NCI-H345 treated with DMSO at 0.1 percent for 48 hours (cell line): ENCODE data around the gene RASSF1.
A peak's percentile ranks its signal among the peaks of the same experiment; 100 is the strongest.
"Not testable (repeated sequence)": the region's sequence is repeated elsewhere in the genome, so short reads cannot be mapped to it uniquely, and the experiment has no call there.

Source experiments
- DNase-seq: peaks from one replicate; lab custom pipeline; 2025; ENCODE audit not compliant: unreplicated experiment; lab: John Stamatoyannopoulos, UW

The RASSF1 gene

GRCh38 chr3:50325113-50325480, 15.5 kb downstream of the RASSF1 start:
- DNase-seq: no peak

GRCh38 chr3:50324351-50325112, 16.1 kb downstream of the RASSF1 start:
- DNase-seq: peak; percentile 19

- no peak for DNase-seq
Measured at GRCh38 chr3:50323614-50324199, 16.9 kb downstream of the RASSF1 start.

DNA sequence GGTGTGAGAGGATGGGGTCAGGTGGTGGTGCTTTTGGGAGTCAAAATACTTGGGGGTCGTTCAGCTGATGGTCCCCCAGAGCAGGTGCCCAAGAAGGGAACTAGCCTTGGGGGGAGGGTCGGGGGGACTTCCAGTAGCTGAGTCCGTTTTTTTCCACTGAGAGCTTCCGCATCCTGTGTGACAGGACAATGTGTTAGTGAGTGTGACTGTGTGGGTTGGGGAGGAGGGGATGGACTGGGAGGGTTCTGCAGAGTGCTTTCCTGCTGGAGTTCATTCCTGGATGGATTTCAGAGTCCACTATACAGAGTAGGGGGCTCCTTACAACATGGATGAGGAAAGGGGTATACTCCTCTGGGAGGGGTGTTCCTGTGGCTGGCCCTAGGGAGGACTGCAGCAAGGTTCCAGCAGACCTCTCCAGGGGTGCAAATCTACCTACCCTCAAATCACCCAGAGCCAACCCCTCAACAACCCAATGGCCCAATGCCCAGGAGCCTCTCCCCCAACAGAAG, 17.5 kb downstream of the RASSF1 start:
- DNase-seq: no peak

DNA sequence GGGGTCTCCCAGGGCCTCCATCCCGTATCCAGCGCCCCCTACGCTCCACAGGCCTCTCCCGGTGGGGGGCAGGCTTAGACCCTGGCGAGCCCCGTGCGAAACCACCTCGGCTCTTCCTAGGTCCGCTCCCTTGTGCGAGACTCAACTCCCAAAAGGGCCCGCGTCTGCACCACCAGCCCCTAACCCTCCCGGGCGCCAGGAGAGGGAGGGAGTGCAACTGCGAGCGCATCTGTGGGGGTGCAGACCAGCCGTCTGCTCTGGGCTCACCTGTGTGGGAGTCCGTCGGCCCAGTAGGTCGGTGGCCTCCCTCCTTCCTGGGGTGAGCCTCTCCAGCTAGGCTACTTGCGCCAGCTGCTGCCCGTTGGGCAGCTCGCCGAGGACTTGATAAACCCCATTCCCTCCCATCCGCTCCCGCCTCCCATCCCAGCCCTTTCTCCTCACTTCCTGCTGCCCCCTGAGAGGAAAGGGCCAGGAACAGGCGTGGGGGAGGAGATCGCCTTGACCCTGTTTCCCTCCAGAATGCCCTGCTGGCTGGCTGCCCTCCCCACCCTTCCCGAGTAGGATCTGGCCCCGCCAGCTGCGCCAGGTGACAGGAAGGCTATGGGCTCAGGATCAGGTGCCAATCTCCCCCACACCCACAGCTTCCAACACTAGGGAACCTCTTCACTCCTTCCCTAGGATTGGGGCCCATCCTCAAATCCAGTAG, 18.1 kb downstream of the RASSF1 start, which contains the start of gene HYAL2:
HYAL2 (minus strand) TSS at position 360 of the 706 bp plus-strand sequence. CDS start 2,256 bp downstream, outside the sequence.
- DNase-seq: no peak

DNA sequence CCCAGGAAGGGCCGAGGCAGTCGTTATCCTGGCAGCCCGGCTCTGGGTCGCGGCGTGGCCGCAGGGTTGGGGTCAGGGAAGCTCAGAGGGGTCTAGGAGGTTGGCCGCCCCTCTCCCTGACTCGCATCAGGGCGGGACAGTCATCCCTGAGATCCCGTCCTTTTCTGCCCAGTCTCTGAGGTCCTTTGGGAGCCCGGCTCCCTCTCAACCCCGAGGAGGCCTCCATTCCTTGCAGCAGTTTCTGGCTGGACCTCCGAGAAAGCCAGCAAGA, 18.6 kb downstream of the RASSF1 start:
- DNase-seq: no peak

DNA sequence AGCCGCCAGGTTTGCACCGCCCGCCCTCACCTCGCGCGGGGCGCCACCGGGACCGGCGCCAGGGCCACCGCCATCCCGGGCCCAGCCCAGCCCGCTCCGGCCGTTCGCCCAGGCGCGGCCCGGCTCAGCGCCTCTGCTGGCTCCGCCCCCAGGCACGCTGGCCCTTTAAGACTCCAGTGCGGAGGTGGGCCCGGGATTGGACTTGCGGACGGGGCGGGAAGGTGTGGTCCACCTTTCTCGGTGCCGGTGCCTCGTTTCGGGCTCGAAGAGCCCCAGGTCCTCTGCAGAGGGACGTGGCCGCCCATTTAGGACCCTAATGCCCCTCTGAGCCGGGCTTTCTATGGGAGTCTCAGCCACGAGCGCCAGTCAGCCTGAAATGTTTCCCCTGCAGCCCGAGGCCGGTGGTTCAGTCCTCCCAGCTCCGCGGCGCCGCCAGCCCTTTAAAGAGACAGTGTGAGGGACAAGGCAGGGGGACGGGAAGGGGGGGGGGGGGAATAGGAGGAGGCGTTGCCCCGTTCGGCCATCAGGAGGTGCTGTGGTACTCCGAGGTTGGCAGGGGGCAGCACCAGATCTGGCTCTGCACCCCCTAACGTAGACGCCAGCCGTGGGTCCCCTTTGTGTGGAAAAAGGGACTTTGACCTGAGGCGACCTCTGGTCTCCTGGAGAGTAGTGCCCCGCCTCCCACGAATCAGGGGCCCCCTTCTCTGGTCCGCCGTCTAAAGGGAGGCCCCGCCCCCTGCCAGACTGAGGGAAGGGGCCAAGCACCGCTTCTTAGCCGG, 19.1 kb downstream of the RASSF1 start:
- DNase-seq: peak; percentile 65

- peak; percentile 4 for DNase-seq
Measured at GRCh38 chr3:50320853-50321335, 19.7 kb downstream of the RASSF1 start.

- DNase-seq: no peak
Measured at GRCh38 chr3:50319894-50320625, 20.6 kb downstream of the RASSF1 start.

DNA sequence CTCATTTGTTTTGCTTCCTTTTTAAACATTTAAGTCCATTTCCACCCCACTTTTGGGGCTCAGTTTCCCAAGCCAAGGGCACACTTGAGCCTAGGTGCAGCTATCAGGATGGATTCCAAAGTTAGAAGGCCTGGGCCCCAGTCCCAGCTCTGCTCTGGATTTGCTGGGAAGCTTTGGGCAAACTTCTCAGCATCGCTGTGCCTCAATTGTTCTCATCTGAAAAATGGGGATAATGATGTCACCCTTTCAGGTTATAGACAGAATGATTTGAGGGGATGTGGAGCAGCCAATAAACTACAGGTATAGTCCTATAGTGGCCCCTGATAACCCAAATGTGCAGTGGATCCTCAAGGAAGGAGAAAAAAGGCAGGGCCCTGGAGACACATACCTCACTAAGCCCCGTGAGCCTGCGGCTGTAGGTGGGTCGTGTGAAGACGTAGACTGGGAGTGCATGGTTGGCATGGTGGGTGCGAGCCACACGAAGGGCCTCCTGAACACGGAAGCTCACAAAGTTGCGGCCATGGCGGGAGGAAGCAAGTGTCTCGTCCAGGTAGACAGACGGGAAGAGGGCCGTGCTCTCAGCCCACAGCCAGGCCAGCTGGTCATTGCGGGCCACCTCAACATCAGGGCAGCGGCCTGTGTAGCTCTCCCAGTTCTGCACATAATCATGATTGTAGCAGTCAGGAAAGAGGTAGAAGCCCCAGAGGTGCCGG, 21.3 kb downstream of the RASSF1 start:
- no peak for DNase-seq

- DNase-seq: no peak
Measured at GRCh38 chr3:50318615-50319014, 22.0 kb downstream of the RASSF1 start.

GRCh38 chr3:50318163-50318562, 22.5 kb downstream of the RASSF1 start:
- DNase-seq: no peak

- DNase-seq: no peak
Measured at GRCh38 chr3:50317300-50317699, 23.3 kb downstream of the RASSF1 start.

GRCh38 chr3:50316657-50317242, 23.9 kb downstream of the RASSF1 start:
- DNase-seq: no peak

DNA sequence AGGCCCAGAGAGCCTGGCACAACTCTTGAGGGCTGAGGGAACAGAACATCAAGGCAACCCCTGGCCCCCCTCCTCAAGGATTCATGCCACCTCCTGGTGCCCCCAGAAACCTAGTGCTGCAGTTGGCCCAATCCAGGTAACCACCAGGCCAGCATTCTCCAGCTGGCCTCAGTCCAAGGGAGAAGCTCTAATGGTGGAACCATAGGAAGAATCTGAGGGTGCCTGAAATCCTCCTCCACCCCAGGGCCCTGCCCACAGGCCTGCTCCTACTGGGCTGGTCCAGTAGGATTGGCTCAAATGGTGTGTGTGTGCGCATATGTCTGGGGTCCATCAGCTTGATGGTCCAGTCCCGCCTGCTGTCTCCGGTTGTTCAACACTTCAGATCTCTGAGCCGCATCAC, 25.8 kb downstream of the RASSF1 start:
- no peak for DNase-seq

- no peak for DNase-seq
Measured at GRCh38 chr3:50314342-50314741, 26.3 kb downstream of the RASSF1 start.

- DNase-seq: not testable (repeated sequence)
Measured at GRCh38 chr3:50312041-50312440, 28.6 kb downstream of the RASSF1 start.

- DNase-seq: no peak
Measured at GRCh38 chr3:50304601-50305000, 36.0 kb downstream of the RASSF1 start.

- DNase-seq: no peak
Measured at GRCh38 chr3:50303013-50303815, 37.4 kb downstream of the RASSF1 start, which contains the start of gene HYAL1. HYAL1 (minus strand) TSS chr3:50303574; CDS start chr3:50302956, 618 bp downstream.
